Smooth muscle cell (in vitro differentiated cells): Measurements from ENCODE around the gene GLI1. TPM values are rescaled to one million over a fixed set of nuclear protein-coding genes. Genes with fewer than 3 reads are reported as not detected.

Source experiments
- DNase-seq: peaks from one replicate; lab custom pipeline; 2025; ENCODE audit not compliant: unreplicated experiment; lab: John Stamatoyannopoulos, UW
- H2AFZ ChIP-seq: fragments of 200-600 bp; sonication (generic); 2 replicates; pipeline ENCODE4 v1.6.0; 2016; ENCODE audit warnings: antibody characterized with exemption, low read depth, mild to moderate bottlenecking
- H3F3A ChIP-seq: fragments of 200-600 bp; sonication (generic); 2 replicates; pipeline ENCODE4 v1.6.0; 2017; ENCODE audit warnings: antibody characterized with exemption, low read depth
- H3K27ac ChIP-seq: fragments of 200-600 bp; sonication (generic); 2 replicates; pipeline ENCODE4 v1.5.1; 2016; ENCODE audit warnings: low read depth, mild to moderate bottlenecking
- H3K27me3 ChIP-seq: fragments of 200-600 bp; sonication (generic); 2 replicates; pipeline ENCODE4 v1.6.1; 2016; ENCODE audit warnings: low read depth, mild to moderate bottlenecking
- H3K36me3 ChIP-seq: fragments of 200-600 bp; sonication (generic); 2 replicates; pipeline ENCODE4 v1.5.1; 2016; ENCODE audit warnings: low read depth
- H3K4me1 ChIP-seq: fragments of 200-600 bp; sonication (generic); 2 replicates; pipeline ENCODE4 v1.5.1; 2016; ENCODE audit warnings: low read depth
- H3K4me2 ChIP-seq: fragments of 200-600 bp; sonication (generic); 2 replicates; pipeline ENCODE4 v1.6.0; 2016; ENCODE audit warnings: mild to moderate bottlenecking
- H3K4me3 ChIP-seq: fragments of 200-600 bp; sonication (generic); 2 replicates; pipeline ENCODE4 v1.5.1; 2016; ENCODE audit warnings: mild to moderate bottlenecking
- H3K79me2 ChIP-seq: fragments of 200-600 bp; sonication (generic); 2 replicates; pipeline ENCODE4 v1.6.0; 2016; ENCODE audit warnings: low read depth, mild to moderate bottlenecking
- H3K9ac ChIP-seq: fragments of 200-600 bp; sonication (generic); 2 replicates; pipeline ENCODE4 v1.6.0; 2016; ENCODE audit warnings: low read depth
- H3K9me3 ChIP-seq: fragments of 200-600 bp; sonication (generic); replicated peaks from 2 replicates; pipeline ENCODE4 v1.5.1; 2016; ENCODE audit warnings: low read depth
- H4K20me1 ChIP-seq: fragments of 200-600 bp; sonication (generic); 2 replicates; pipeline ENCODE4 v1.6.0; 2016; ENCODE audit warnings: low read depth
- WGBS: methylation state at CpG from one replicate; pipeline ENCODE4 v1.1.7; 2016; ENCODE audit warnings: low lambda C conversion rate; 5-methylcytosine and 5-hydroxymethylcytosine counted together
- polyA plus RNA-seq: library from polyadenylated mRNA; unstranded; fragments of >200 nt; fragmentation: Nextera tagmentation; extraction: Ambion mirVana; gene quantifications from 2 replicates; pipeline ENCODE4 v1.2.1, GENCODE V29; 2016
- total RNA-seq: library from RNA; depleted of rRNA; stranded (reverse); fragments of >200 nt; gene quantifications from 2 replicates; pipeline ENCODE4 v1.2.3, GENCODE V29; 2014
- TF ChIP-seq, protein P1 (sequence below): fragments of 200-600 bp; sonication (generic); IDR thresholded peaks from 2 replicates; pipeline ENCODE4 v1.5.1; 2017; ENCODE audit warnings: borderline replicate concordance, mild to moderate bottlenecking, antibody characterized with exemption; ENCODE audit not compliant: insufficient read depth, poor library complexity, severe bottlenecking

GLI1 gene
- total and polyA plus RNA-seq, 2 experiments from 2014 or later, result 0.50 to 1.4 TPM

- peak overlapping the region; percentile 67 for H2AFZ ChIP-seq
- no peaks in the 10 kb centered on the region for H4K20me1 ChIP-seq
- no peak overlapping the region for H3K9ac ChIP-seq
- no peaks in the 10 kb centered on the region for H3K9me3 ChIP-seq
- peak; percentile 55 for DNase-seq
- H3K4me1 ChIP-seq, result peaks cover 11% of the 10 kb centered on the region
- WGBS, result 2% methylated on average over 17 of the region's 32 CpGs
- H3K27ac ChIP-seq, result peak overlapping the region; percentile 6
- TF ChIP-seq, protein P1, sequence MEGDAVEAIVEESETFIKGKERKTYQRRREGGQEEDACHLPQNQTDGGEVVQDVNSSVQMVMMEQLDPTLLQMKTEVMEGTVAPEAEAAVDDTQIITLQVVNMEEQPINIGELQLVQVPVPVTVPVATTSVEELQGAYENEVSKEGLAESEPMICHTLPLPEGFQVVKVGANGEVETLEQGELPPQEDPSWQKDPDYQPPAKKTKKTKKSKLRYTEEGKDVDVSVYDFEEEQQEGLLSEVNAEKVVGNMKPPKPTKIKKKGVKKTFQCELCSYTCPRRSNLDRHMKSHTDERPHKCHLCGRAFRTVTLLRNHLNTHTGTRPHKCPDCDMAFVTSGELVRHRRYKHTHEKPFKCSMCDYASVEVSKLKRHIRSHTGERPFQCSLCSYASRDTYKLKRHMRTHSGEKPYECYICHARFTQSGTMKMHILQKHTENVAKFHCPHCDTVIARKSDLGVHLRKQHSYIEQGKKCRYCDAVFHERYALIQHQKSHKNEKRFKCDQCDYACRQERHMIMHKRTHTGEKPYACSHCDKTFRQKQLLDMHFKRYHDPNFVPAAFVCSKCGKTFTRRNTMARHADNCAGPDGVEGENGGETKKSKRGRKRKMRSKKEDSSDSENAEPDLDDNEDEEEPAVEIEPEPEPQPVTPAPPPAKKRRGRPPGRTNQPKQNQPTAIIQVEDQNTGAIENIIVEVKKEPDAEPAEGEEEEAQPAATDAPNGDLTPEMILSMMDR, result no peak
- peaks cover 10% of the 10 kb centered on the region for H3F3A ChIP-seq
- H3K4me3 ChIP-seq, result peak overlapping the region; percentile 73
- no peaks in the 10 kb centered on the region for H3K27me3 ChIP-seq
- H3K36me3 ChIP-seq, result no peaks in the 10 kb centered on the region
- peak overlapping the region; percentile 100 for H3K4me2 ChIP-seq
- peaks cover 8% of the 10 kb centered on the region for H3K79me2 ChIP-seq
These were observed 1.8 kb downstream of the GLI1 start for GRCh38 chr12:57461276-57461916.

DNA sequence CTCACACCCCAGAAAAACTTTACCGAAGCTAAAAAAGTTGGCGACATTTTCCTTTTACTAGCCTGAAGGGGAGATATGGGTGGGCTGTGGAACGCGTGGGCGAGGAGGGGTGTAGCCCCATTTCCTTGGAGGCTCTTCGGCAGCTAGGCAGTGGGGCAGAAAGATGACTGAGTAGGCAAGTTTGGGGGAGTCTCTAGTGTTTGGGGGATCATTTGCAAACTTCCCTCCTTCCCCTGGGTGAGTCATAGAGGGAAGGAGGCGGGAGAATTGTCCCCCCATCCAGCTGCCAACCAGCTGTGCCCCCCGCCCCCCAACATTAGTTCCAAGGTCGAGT, 2.3 kb downstream of the GLI1 start:
- peak overlapping the region; percentile 6 for H3K27ac ChIP-seq
- TF ChIP-seq, protein P1, result no peak
- no peaks in the 10 kb centered on the region for H3K27me3 ChIP-seq
- H3K36me3 ChIP-seq, result no peaks in the 10 kb centered on the region
- peaks cover 10% of the 10 kb centered on the region for H3F3A ChIP-seq
- no peaks in the 10 kb centered on the region for H4K20me1 ChIP-seq
- H3K4me3 ChIP-seq, result peak overlapping the region; percentile 73
- H3K9ac ChIP-seq, result no peak overlapping the region
- H2AFZ ChIP-seq, result peak overlapping the region; percentile 67
- 1% methylated on average over 6 of the region's 9 CpGs for whole genome bisulfite sequencing
- no peaks in the 10 kb centered on the region for H3K9me3 ChIP-seq
- peaks cover 11% of the 10 kb centered on the region for H3K4me1 ChIP-seq
- peak overlapping the region; percentile 100 for H3K4me2 ChIP-seq
- peaks cover 3% of the 10 kb centered on the region for H3K79me2 ChIP-seq
- no peak for DNase-seq

GRCh38 chr12:57462251-57462911, 2.8 kb downstream of the GLI1 start:
- TF ChIP-seq, protein P1, result peak; percentile 90
- peak; percentile 68 for DNase-seq
- Histone ChIP-seq H3K9me3 (no peaks in the 10 kb centered on the region), H3K27me3 (no peaks in the 10 kb centered on the region), H4K20me1 (no peaks in the 10 kb centered on the region), H3F3A (peaks cover 10% of the 10 kb centered on the region), H3K4me2 (peak overlapping the region; percentile 100), H3K9ac (no peak overlapping the region), H2AFZ (peak overlapping the region; percentile 67), H3K36me3 (no peaks in the 10 kb centered on the region), H3K27ac (peak overlapping the region; percentile 6), H3K4me3 (peak overlapping the region; percentile 73), H3K79me2 (no peaks in the 10 kb centered on the region), H3K4me1 (peaks cover 11% of the 10 kb centered on the region)
- WGBS, result under 1% methylated on average over 9 of the region's 28 CpGs
